Measurements from ENCODE around the gene FOXL1.

DNA sequence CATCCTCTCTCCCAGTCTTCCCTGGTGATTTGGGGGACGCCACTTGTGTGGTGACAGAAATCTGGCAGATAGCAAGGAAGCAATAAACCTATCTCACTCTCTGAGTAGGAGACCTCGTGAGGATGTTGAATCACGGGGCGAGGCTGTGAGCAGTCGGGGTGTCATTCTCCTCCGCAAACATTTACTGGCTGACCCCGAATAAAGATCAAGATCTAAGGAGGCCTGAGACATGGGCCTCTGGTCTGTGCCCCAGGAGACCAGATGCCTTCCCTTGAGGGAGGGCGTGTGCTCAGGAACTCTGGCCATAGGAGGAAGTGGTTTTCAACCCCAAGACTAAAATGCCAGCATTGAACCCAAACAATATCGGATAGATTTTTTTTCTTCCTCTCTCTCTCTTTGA is 53.1 kb downstream of the FOXL1 start:
- no peak for TF ChIP-seq CTCF (optimal IDR thresholded peaks at IDR 0.05 in 1 of 3, IDR thresholded peaks at IDR 0.05 in 1 of 3, conservative IDR thresholded peaks at IDR 0.05 in 1 of 3; ENCODE audit: extremely low read depth in 1 of 3, insufficient read depth in 2 of 3, low read length in 3 of 3)
- no peak for TF ChIP-seq EZH2 (IDR thresholded peaks at IDR 0.05; ENCODE audit: low read length)

Measured in keratinocyte (primary cell).